Activated T-helper 1 cell treated with anti-CD3 and anti-CD28 coated beads, Interleukin-2, amount 50 U/mL, for 16 hours (primary cell): ENCODE measurements around the gene DHX30.

ENCODE experiments used
- DNase-seq, 2 donors: peaks; one replicate each; pipeline ENCODE4 v3.0.0-alpha.2; 2020; ENCODE audit warnings: low read depth in 1 of 2, low spot score in 1 of 2

DHX30 gene

GRCh38 chr3:47852604-47853602 lies 50.0 kb downstream of the DHX30 start:
- no peak for DNase-seq

DNA sequence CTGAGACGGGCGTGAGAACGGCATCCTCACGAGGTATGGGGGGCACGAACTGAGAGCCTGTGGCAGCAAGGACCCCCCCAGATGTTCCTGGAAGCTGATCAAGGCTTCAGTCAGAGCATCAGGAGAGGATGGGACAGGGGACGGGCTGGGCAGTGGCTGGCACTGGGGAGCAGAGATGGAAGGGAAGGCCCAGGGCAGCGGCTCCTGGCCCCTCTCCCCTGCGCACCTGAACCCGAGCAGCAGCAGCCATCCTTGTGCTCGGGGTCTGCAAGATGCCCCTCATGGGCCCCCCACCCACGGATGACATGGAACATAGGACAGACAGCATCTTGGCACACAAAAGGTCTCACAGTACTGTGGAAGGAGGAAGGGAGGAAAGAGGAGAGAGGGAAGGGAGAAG lies 51.3 kb downstream of the DHX30 start:
- DNase-seq: no peak

DNA sequence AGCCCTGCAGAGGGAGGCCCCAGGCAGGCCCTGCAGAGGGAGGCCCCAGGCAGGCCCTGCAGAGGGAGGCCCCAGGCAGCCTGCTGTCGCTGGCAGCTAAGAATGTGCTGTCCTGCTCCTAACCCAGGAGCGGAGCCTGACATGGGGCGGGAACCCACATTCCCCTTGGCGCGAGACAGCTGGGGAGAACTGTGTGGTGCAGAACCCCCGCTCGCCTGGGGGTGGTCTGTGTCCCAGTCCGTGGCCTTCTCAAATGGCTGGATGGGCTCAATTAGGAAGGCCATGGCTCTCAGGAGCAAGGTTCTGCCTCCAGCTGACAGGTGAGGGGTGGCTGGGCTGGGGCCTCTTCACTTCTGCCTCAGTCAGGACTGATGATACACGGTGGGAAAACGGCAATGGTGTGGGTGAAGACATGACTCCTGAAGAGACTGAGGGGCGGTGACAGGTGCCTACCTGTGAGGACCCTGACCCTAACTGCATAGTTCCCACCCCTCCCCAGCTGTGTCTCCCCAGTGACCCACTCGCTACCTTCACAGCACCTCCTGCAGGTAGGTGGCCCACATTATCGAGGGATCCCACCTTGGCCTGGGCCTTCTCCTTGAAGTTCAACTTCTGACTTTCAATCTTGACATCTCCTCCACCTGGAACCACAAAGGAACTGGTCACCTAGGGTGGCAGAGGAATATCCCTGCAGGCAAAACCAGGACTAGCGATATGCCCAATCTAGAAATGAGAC lies 52.0 kb downstream of the DHX30 start:
- DNase-seq: no peak

DNA sequence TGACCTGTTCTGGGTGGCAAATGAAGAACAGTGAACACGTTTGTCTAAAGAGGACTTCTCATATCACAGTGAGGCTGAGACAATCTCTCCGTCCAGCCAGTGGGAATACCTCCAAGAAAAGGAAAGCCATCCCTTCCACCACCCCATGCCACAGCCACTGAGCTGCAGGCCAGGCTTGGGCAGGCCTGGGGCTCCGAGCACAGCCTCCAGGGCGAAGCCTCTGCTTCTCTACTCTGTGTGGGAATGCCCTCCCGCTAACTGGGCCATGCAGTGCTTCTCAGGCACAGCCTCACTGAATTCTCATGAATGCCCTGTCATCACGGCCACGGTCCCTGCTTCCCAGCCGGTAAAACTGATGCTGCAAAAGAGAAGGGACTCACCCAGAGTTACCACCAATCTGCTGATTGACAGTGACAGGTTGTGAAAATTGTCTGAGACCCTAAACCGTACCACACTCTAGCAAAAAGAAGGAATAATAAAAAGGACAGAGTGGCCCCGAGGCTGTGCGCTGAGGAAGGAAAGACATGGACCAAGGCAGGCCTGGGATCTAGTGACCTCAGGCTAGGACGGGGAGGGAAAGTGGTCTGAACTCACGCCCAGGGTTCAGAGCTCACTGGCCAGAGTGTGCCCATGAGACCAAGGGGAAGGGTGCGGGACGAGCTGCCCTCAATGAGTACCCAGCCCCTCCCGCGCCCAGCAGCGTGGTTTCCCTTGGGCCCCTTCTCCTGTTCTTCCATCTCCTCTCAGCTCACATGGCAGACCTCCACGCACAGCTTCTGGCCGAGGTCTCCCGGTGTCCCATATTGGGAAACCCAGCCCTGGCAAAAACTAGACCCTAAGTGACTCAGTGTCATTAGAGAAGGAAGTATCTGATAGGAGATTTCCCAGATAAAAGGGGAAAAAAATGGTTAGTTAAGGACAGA lies 52.8 kb downstream of the DHX30 start:
- no peak for DNase-seq

GRCh38 chr3:47856669-47857068 lies 53.7 kb downstream of the DHX30 start:
- DNase-seq: no peak

GRCh38 chr3:47857151-47857550 lies 54.2 kb downstream of the DHX30 start:
- no peak for DNase-seq

- no peak for DNase-seq
Observed at GRCh38 chr3:47859956-47860605, 57.1 kb downstream of the DHX30 start.

- DNase-seq: no peak
Observed at GRCh38 chr3:47863391-47864128, 60.6 kb downstream of the DHX30 start.

DNA sequence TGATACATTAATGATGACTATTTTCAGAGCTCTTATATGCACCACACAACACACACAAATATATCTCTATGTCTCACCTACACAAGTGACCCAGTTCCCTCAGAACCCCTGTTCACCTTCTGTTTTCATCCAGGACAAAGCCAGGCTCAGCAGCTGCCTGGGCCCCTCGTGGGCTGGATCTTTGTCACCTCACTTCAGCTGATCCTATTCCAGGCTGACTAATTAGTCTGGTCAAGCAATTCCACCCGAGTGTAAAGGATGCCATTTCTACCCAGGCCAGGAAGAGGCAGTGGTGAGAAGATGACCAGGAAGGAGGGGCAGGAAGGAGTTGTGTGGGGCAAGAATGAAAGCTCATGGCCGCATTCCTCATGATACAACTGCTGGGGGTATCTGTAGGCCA lies 62.3 kb downstream of the DHX30 start:
- no peak for DNase-seq

- no peak for DNase-seq
Observed at GRCh38 chr3:47867451-47868044, 64.6 kb downstream of the DHX30 start.

- no peak for DNase-seq
Observed at GRCh38 chr3:47868306-47868705, 65.4 kb downstream of the DHX30 start.

GRCh38 chr3:47870156-47870555 lies 67.2 kb downstream of the DHX30 start:
- no peak for DNase-seq

GRCh38 chr3:47870702-47871260 lies 67.8 kb downstream of the DHX30 start:
- DNase-seq: no peak

- no peak for DNase-seq
Observed at GRCh38 chr3:47871389-47871788, 68.5 kb downstream of the DHX30 start.

- no peak for DNase-seq
Observed at GRCh38 chr3:47872916-47873315, 70.0 kb downstream of the DHX30 start.

DNA sequence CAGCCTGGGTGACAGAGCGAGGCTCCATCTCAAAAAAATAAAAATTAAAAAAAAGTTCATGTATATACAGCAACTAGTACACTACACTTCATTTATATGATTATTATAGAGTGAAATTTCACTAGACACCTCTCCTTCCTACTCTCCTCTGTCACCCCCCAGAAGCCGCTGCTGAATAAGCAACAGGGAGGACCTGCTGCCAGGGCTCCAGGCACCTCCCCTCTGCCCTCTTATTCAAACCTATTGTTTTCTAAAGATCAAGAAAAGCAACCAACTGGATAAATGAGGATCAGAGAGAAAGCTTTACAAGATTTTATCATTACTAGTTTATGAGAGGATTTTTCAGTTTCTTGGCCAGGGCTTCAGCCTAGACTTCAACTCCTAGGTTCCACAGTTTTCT lies 71.5 kb downstream of the DHX30 start:
- no peak for DNase-seq

- no peak for DNase-seq
Observed at GRCh38 chr3:47874913-47875312, 72.0 kb downstream of the DHX30 start.

DNA sequence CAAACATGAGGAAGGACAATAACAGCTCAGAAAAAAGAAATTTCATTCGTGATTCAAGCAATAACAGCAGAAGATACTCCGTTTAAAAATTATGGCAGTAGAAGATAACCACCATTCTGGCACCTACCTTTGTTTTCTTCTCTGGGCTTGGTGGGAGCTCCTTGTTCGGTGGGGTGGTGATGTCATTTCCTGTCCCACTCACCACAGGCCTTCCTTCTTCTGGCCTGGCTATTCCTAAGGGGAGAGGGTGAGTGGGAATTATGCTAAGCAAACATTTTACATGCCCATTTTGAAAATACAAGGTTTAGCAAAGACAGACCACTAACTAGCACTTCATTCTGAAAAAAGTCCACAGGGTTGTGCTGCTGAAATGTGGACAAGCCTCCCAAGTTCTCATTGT lies 74.4 kb downstream of the DHX30 start:
- no peak for DNase-seq

DNA sequence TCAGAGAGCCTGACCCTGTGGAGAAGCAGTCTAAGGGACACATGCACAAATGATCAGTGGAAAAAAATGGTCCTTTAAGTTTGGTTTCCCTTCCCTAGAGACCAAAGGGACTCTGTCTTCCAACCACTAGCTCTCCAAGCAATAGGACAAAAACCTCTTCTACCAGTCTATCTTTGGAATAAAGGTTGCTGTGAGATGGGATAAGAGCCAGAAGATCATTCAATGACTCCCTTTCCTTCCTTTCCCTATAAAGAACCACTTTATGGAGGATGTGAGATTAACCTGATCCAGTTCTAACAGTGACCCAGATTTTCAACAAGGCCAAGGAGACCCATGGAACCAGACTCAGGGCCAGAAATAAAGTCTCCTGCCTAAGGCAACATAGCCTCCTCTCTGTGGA lies 74.8 kb downstream of the DHX30 start:
- DNase-seq: no peak
